ENCODE data around the gene FMO5. TPM values are rescaled to one million over a fixed set of nuclear protein-coding genes. Genes with fewer than 3 reads are reported as not detected.

Gene FMO5
- total and polyA plus RNA-seq, 2 donors (not counting 1 experiment from before 2014, with no cell fraction given) = 4.4 to 7.8 TPM

DNA sequence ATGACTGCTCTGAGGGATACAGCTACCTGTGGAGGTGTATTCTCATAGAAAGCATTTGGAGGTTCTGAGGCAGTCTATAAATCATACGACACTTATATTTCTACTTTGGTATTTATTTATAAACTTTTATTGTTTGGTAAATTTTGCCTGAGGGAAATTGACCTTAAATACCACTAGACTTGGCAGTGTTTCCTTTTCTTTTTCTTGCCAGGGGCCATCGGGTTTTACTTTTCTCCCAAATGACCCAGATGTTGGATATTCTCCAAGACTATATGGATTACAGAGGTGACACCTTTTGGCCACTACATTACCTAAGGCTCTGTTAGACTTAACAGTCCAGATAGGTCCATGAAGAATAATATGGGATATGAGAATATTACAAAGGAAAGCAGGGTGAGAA lies 45.6 kb upstream of the FMO5 start:
- peaks cover 25 to 65% of the 10 kb centered on the region in 2 experiments for H3K36me3 ChIP-seq (replicated peaks in 1 of 2; ENCODE audit: control extremely low read depth in 1 of 2, control insufficient read depth in 1 of 2, extremely low read depth in 1 of 2, insufficient read depth in 2 of 2, low read length in 1 of 2)
- no peaks in the 10 kb centered on the region for H3K27me3 Mint-ChIP-seq

DNA sequence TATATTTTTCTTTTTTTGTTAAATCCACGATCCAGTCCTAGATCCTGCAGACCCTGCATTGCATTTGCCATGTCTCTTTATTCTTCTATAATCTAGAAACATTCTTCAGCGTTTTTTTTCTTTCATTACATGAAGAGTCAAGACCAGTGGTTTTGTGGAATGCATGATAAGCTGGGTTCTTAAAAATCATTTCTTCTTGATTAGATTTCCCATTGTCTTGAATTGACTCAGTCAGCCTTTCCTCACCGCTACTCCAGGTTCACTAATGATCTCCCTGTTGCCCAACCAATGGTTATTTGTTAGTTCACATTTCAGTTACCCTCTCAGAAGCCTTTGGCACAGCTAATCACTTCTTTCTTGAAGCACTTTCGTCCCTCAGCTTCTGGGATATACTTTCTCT lies 42.6 kb upstream of the FMO5 start:
- no peak overlapping the region for H3K9ac ChIP-seq (ENCODE audit: low read length)
- 94% methylated on average over 2 of the region's 4 CpGs for WGBS (ENCODE audit: insufficient coverage)
- intact Hi-C loops (cut with micrococcal nuclease) = no loop called here

More for the DNA sequence above, 45.6 kb upstream of the FMO5 start:
- ATAC-seq (ENCODE audit: low read depth) = no peak
- no peak overlapping the region for H3K4me2 ChIP-seq (replicated peaks; ENCODE audit: low read depth, low read length, poor library complexity, severe bottlenecking)
- WGBS (ENCODE audit: insufficient coverage) = no CpG with 5 or more reads among the region's 2 CpGs
- no peaks in the 10 kb centered on the region for H3K9me3 ChIP-seq (ENCODE audit: control extremely low read depth in 1 of 3, control insufficient read depth in 2 of 3, insufficient read depth in 1 of 3, low read length in 2 of 3)
- Mint-ChIP-seq H3K4me1 (no peaks in the 10 kb centered on the region), H3K4me3 (no peak overlapping the region), H3K27ac (no peak overlapping the region), H3K9me3 (ENCODE audit: insufficient read depth) (no peaks in the 10 kb centered on the region)
- no peak overlapping the region for H3K27ac ChIP-seq (ENCODE audit: low read length in 2 of 2)
- ChIA-PET CTCF (no interaction called here), POLR2A (no interaction called here)
- H3K27me3 ChIP-seq (replicated peaks in 1 of 4; ENCODE audit: control extremely low read depth in 1 of 4, control insufficient read depth in 3 of 4, insufficient read depth in 4 of 4, low read length in 3 of 4) = no peaks in the 10 kb centered on the region
- H3K79me2 ChIP-seq (ENCODE audit: control insufficient read depth, insufficient read depth, low read length) = no peaks in the 10 kb centered on the region
- no peak overlapping the region for H3K4me3 ChIP-seq (ENCODE audit: control extremely low read depth in 1 of 5, extremely low read depth in 1 of 5, insufficient read depth in 1 of 5, low read depth in 2 of 5, low read length in 4 of 5)
- H4K20me1 ChIP-seq (ENCODE audit: control insufficient read depth, insufficient read depth, low read length, poor library complexity, severe bottlenecking) = no peaks in the 10 kb centered on the region
- TF ChIP-seq EZH2 (IDR thresholded peaks at IDR 0.05; ENCODE audit: borderline replicate concordance, insufficient read depth, low read depth, low read length, poor library complexity, severe bottlenecking) = no peak
- H2AFZ ChIP-seq (ENCODE audit: insufficient read depth, low read depth, low read length, poor library complexity, severe bottlenecking) = no peak overlapping the region
- no peak overlapping the region for H3K9ac ChIP-seq (ENCODE audit: low read length)
- no peaks in the 10 kb centered on the region for H3K4me1 ChIP-seq (ENCODE audit: control insufficient read depth in 2 of 2, insufficient read depth in 2 of 2, low read length in 2 of 2)
- no peak for DNase-seq
- intact Hi-C loops (cut with micrococcal nuclease) = no loop called here

More for the DNA sequence above, 42.6 kb upstream of the FMO5 start:
- Mint-ChIP-seq H3K4me1 (no peaks in the 10 kb centered on the region), H3K27ac (no peak overlapping the region), H3K9me3 (ENCODE audit: insufficient read depth) (no peaks in the 10 kb centered on the region), H3K4me3 (no peak overlapping the region), H3K27me3 (no peaks in the 10 kb centered on the region)
- no peaks in the 10 kb centered on the region for H3K79me2 ChIP-seq (ENCODE audit: control insufficient read depth, insufficient read depth, low read length)
- DNase-seq (no peak), ATAC-seq (ENCODE audit: low read depth) (no peak)
- TF ChIP-seq CTCF (IDR thresholded peaks at IDR 0.05) (no peak), EZH2 (IDR thresholded peaks at IDR 0.05; ENCODE audit: borderline replicate concordance, insufficient read depth, low read depth, low read length, poor library complexity, severe bottlenecking) (no peak)
- no peaks in the 10 kb centered on the region for H4K20me1 ChIP-seq (ENCODE audit: control insufficient read depth, insufficient read depth, low read length, poor library complexity, severe bottlenecking)
- H3K9me3 ChIP-seq (ENCODE audit: control extremely low read depth in 1 of 3, control insufficient read depth in 2 of 3, insufficient read depth in 1 of 3, low read length in 2 of 3) = no peaks in the 10 kb centered on the region
- no peaks in the 10 kb centered on the region for H3K27me3 ChIP-seq (replicated peaks in 1 of 4; ENCODE audit: control extremely low read depth in 1 of 4, control insufficient read depth in 3 of 4, insufficient read depth in 4 of 4, low read length in 3 of 4)
- CTCF ChIA-PET = no interaction called here
- H3K27ac ChIP-seq (ENCODE audit: low read length in 2 of 2) = no peak overlapping the region
- peaks cover 23 to 88% of the 10 kb centered on the region in 2 experiments for H3K36me3 ChIP-seq (replicated peaks in 1 of 2; ENCODE audit: control extremely low read depth in 1 of 2, control insufficient read depth in 1 of 2, extremely low read depth in 1 of 2, insufficient read depth in 2 of 2, low read length in 1 of 2)
- POLR2A ChIA-PET = no interaction called here
- H3K4me2 ChIP-seq (replicated peaks; ENCODE audit: low read depth, low read length, poor library complexity, severe bottlenecking) = no peak overlapping the region
- H2AFZ ChIP-seq (ENCODE audit: insufficient read depth, low read depth, low read length, poor library complexity, severe bottlenecking) = no peak overlapping the region
- H3K4me1 ChIP-seq (ENCODE audit: control insufficient read depth in 2 of 2, insufficient read depth in 2 of 2, low read length in 2 of 2) = no peaks in the 10 kb centered on the region
- H3K4me3 ChIP-seq (ENCODE audit: control extremely low read depth in 1 of 5, extremely low read depth in 1 of 5, insufficient read depth in 1 of 5, low read depth in 2 of 5, low read length in 4 of 5) = no peak overlapping the region

All from B cell (primary cell).